GM18511 (cell line): ENCODE results near the gene PFN1.

ENCODE experiments used
- ATAC-seq: cut with Tn5 transposase; IDR thresholded peaks from one replicate; pipeline ENCODE4 v1.9.1; 2021; ENCODE audit warnings: mild to moderate bottlenecking, moderate library complexity; ENCODE audit not compliant: unreplicated experiment

Gene PFN1

GRCh38 chr17:4948166-4948930, at the start of gene PFN1:
TSS of gene PFN1 (minus strand) at chr17:4948530. CDS start at chr17:4948394, 136 bp downstream.
- ATAC-seq, result peak; percentile 30

GRCh38 chr17:4997302-4998026, 49.1 kb upstream of the PFN1 start, which contains the start of the genes INCA1 and KIF1C:
TSS of gene INCA1 (minus strand) at chr17:4997522. CDS start at chr17:4994437, 3,085 bp downstream.
TSS of gene KIF1C (plus strand) at chr17:4997950. CDS start at chr17:5000247, 2,297 bp downstream.
- peak; percentile 86 for ATAC-seq

GRCh38 chr17:4994081-4994595, 45.8 kb upstream of the PFN1 start:
- no peak for ATAC-seq

DNA sequence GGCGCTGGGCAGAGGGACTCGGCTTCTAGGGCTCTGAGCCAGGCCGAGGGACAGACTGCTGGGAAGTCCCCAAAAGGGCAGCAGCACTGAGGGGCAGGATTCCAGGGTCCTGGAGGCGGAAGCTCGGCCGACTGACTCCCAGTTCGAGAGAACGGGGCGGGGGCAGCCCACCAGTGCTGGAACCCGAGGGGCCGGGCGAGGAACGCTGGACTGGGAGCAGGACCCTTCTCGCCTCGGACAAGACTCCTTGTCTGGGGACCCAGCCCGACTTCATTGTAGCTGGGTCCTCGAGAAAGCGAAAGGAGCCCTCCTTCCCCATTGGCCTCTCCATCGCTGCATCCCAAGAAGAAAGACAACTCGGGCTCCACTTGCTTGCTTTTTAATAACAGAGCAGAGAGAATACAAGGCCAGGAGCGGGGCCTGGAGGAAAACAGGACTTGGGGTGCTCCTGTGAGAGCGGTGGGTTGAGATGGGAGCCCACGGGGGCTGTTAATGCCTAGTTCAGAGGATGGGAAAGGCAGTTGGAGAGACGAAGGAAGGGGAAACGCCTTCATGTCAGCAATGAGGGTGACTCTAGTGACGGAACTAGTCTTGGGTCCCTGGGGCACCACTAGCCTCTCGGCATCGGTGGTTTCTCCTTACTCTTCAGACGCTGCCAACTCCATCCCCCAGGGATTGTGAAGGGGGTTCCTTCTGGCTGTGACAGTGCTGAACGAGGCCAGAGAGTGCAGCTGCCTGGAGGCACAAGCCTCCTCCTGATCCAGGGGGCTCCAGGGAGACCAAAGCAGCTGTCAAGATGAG, 39.6 kb upstream of the PFN1 start:
- ATAC-seq, result peak; percentile 10

DNA sequence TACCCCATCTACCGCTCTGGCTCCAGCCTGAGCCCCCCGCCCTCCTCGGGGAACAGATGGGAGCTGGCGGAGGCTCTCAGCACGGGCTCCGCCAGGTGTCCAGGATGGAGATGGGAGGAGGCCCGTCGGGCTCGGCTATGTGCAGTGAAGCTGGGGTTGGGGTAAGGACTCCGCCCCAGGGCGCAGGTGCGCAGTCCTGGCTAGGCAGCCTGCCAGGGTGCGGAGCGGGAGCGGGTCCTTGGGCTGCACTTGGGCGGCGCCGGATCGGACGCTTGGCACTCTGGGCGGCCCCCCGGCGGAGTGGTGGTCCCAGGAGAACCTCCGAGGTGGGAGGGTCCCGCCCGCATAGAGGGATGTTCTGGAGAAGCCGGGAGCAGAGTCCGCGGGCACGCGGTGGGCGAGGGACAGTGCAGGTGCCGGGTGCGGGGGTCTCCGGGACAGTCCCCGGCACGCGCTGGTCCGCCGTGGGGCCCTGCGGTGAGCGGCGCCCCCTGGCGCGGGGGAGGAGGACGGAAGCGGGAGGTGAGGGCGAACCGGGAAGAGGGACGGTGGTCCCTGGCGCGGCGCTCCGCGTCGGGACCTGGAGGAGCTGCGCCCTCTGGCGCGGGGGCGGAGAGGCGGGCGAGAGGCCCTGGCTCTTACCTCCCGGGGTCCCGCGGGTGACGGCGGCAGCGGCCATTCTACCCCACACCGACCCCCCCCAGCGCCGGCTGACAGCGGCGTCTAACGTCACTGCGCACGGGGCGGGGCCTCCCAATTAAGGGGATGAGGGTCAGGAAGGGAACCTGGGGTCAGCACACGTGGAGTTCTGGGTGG, 38.8 kb upstream of the PFN1 start, which contains the start of gene CAMTA2:
TSS of gene CAMTA2 (minus strand) at position 725 of the 816 bp plus-strand sequence. CDS start 1,453 bp downstream, outside the sequence.
- ATAC-seq, result peak; percentile 79

DNA sequence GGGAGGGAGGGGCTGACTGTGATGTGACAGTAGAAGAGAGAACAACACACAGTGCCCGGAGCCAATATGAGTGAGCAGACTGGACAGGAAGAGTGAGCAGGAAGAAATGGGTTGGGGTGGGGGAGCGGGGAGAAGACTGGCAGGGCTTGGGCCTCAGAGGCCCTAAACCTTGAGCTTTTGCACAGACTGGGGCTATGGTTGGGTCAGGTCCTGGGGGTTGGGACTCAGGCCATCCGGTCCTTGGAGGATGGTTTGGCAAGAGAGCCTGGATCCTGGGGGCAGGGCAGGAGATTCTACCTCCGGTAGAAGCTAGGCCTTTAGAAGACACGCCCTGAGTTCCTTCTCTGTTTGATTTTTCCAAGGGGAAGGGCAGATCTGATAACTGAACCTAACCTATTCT, 38.1 kb upstream of the PFN1 start:
- ATAC-seq, result no peak

GRCh38 chr17:4982305-4982704, 34.0 kb upstream of the PFN1 start:
- ATAC-seq, result no peak

DNA sequence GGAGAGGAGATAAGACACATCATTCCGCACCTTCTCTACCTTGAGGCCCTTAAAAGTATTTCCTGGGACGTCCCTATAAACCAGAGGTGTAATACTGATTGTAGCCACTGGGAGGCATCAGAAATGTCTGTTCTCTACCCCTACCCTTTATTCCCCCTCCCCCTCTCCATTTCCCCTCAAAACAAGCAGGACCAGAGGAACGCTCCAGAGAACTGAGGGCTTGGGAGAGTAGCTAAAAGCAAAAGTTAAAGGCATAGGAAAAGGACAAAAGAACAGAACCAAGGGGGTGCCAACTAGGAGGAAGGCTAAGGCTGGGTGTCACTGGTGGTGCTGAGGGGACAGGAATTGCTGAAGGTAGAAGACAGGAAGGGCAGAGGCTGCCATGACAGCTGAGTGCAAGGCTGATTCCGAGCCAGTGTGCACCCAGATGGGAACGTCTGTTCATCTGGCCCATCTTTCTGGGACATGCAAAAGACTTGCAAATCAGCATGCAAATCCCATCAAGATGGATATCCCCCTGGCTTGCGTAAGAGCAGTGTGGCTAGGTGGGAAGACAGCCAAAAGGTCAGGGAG, 32.4 kb upstream of the PFN1 start:
- ATAC-seq, result no peak

- ATAC-seq, result no peak
These were observed 30.4 kb upstream of the PFN1 start for GRCh38 chr17:4978726-4979125.

GRCh38 chr17:4974115-4974670, 25.9 kb upstream of the PFN1 start:
- ATAC-seq, result no peak

DNA sequence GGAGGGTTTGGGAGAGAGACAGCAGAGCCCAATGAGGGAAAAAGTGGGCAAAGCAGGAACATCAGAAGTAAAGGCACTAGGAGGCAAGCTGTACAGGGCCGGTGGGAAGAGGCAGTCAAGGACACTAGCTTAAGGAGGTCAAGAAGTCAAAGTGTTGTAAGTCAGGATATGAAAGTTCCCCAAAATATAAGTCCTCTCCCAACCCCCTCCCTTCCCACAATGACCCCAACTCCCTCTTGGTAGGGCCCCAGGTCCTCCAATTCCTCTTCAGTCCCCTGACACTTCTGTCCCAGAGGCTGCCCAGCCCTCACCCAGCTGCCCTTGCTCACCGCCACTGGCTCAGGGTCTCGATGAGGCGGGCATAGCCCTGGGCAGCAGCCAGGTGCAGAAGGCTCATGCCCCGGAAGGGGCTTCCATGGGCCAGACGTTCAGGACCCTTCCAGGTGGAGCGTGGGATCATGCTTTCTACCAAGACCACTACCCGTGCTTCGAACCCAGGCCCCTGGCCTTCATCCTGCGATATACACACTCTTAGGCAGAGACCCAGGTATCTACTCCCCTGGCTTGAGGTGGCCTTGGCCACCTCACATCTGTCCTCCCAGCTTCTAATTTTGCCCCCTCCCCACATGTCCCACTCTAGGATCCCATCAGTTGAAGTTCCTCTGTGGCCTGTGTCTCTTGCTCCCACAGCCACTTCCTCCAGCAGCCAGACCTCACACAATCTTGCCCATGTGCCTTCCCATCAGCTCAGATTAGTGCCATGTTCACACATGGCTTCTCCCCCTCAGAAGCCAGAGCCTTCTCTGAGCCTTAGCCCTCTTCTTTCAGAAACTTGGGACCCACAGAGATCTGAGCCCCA, 25.2 kb upstream of the PFN1 start:
- no peak for ATAC-seq

DNA sequence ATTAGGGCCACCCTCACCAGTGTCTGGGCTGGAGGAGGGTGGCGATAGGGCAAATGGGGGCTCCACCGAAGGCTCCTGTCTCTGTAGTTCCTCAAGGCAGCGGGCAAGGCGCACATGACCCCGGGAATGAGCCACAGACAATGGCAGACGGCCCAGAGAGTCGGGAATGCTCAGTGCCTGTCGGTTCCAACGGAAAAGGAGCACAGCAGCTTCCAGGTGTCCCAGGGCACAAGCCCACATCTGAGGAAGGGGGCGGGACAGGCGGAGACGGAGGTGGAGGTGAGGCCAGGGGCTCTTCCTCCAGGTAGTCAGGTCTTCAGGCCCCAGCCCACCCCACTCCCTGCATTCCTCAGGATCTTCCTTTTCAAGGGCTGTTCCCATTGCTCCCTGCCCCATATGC, 24.4 kb upstream of the PFN1 start:
- ATAC-seq, result no peak

- no peak for ATAC-seq
These were observed 24.0 kb upstream of the PFN1 start for GRCh38 chr17:4972322-4972721.

- no peak for ATAC-seq
These were observed 23.5 kb upstream of the PFN1 start for GRCh38 chr17:4971826-4972225.

DNA sequence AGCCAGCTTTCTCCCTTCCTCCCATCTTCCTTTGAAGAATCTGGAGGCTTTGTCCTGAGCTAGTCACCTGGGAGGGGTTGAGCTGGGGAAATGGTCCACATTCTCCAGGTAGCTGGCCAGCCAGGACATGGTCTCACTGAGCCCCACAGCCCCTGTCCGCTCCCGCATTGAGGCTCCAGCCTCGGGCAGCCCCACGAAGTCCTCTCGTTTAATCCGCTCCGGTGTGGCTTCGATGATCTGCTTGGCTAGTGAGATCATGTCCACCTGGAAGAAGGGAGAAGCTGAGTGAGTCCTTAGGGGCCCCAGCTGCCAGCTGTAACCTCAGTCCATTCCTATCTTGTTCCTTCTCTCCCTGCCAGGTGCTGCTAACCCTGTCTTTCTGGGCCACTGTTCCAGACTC, 21.9 kb upstream of the PFN1 start:
- ATAC-seq, result no peak

- no peak for ATAC-seq
These were observed 21.3 kb upstream of the PFN1 start for GRCh38 chr17:4969551-4970173.

- no peak for ATAC-seq
These were observed 20.8 kb upstream of the PFN1 start for GRCh38 chr17:4969047-4969550.
